IPS DF 4.7 (cell line): ENCODE results near the gene AUTS2.

ENCODE experiments used
- DNase-seq: peaks from one replicate; pipeline ENCODE4 v3.0.0-alpha.2; 2013; ENCODE audit warnings: low spot score; ENCODE audit errors: extremely low read depth

Gene AUTS2

GRCh38 chr7:70446448-70447143, 848.3 kb downstream of the AUTS2 start:
- DNase-seq: no peak

GRCh38 chr7:70448312-70448906, 850.1 kb downstream of the AUTS2 start:
- no peak for DNase-seq

- no peak for DNase-seq
These were observed 852.5 kb downstream of the AUTS2 start for GRCh38 chr7:70450731-70451130.

GRCh38 chr7:70455925-70456324, 857.6 kb downstream of the AUTS2 start:
- no peak for DNase-seq

GRCh38 chr7:70456719-70457118, 858.4 kb downstream of the AUTS2 start:
- DNase-seq: no peak

- DNase-seq: no peak
These were observed 859.2 kb downstream of the AUTS2 start for GRCh38 chr7:70457482-70457881.

- DNase-seq: no peak
These were observed 859.8 kb downstream of the AUTS2 start for GRCh38 chr7:70457883-70458680.

- DNase-seq: no peak
These were observed 860.5 kb downstream of the AUTS2 start for GRCh38 chr7:70458745-70459144.

GRCh38 chr7:70459546-70459945, 861.3 kb downstream of the AUTS2 start:
- no peak for DNase-seq

- no peak for DNase-seq
These were observed 861.8 kb downstream of the AUTS2 start for GRCh38 chr7:70460071-70460470.

- DNase-seq: no peak
These were observed 862.3 kb downstream of the AUTS2 start for GRCh38 chr7:70460562-70460961.

- DNase-seq: no peak
These were observed 865.2 kb downstream of the AUTS2 start for GRCh38 chr7:70463352-70463938.

GRCh38 chr7:70466725-70467364, 868.6 kb downstream of the AUTS2 start:
- DNase-seq: no peak

GRCh38 chr7:70470746-70471145, 872.5 kb downstream of the AUTS2 start:
- no peak for DNase-seq

GRCh38 chr7:70472601-70473237, 874.4 kb downstream of the AUTS2 start:
- DNase-seq: no peak

GRCh38 chr7:70474639-70475234, 876.5 kb downstream of the AUTS2 start:
- DNase-seq: no peak

GRCh38 chr7:70477036-70478010, 879.0 kb downstream of the AUTS2 start:
- DNase-seq: no peak

GRCh38 chr7:70479153-70480021, 881.1 kb downstream of the AUTS2 start:
- DNase-seq: no peak
